NCI-H1930 (cell line): Measurements from ENCODE around the gene UGGT1.
"Not testable (repeated sequence)": the region's sequence is repeated elsewhere in the genome, so short reads cannot be mapped to it uniquely, and the experiment has no call there.

Experiments
- DNase-seq, 2 experiments: peaks; one replicate each; lab custom pipeline; 2025; lab: John Stamatoyannopoulos, UW

The UGGT1 gene

GRCh38 chr2:128115921-128116623, 25.1 kb downstream of the UGGT1 start:
- no peak for DNase-seq

GRCh38 chr2:128134573-128134972, 43.6 kb downstream of the UGGT1 start:
- no peak for DNase-seq

- DNase-seq: no peak
These were observed 46.2 kb downstream of the UGGT1 start for GRCh38 chr2:128137094-128137616.

GRCh38 chr2:128139624-128140023, 48.6 kb downstream of the UGGT1 start:
- DNase-seq: no peak

GRCh38 chr2:128145651-128146050, 54.7 kb downstream of the UGGT1 start:
- no peak for DNase-seq

- no peak for DNase-seq
These were observed 62.8 kb downstream of the UGGT1 start for GRCh38 chr2:128153786-128154185.

- DNase-seq: no peak
These were observed 63.2 kb downstream of the UGGT1 start for GRCh38 chr2:128154225-128154624.

- no peak for DNase-seq
These were observed 65.0 kb downstream of the UGGT1 start for GRCh38 chr2:128155970-128156369.

- no peak for DNase-seq
These were observed 65.8 kb downstream of the UGGT1 start for GRCh38 chr2:128156812-128157211.

- no peak for DNase-seq
These were observed 66.6 kb downstream of the UGGT1 start for GRCh38 chr2:128157644-128158043.

GRCh38 chr2:128158176-128158575, 67.2 kb downstream of the UGGT1 start:
- no peak for DNase-seq

- DNase-seq: no peak
These were observed 68.4 kb downstream of the UGGT1 start for GRCh38 chr2:128159437-128159836.

GRCh38 chr2:128160616-128161275, 69.7 kb downstream of the UGGT1 start:
- DNase-seq: no peak

GRCh38 chr2:128162266-128162665, 71.3 kb downstream of the UGGT1 start:
- DNase-seq: no peak

- no peak for DNase-seq
These were observed 73.3 kb downstream of the UGGT1 start for GRCh38 chr2:128164311-128164710.

- DNase-seq: no peak
These were observed 75.8 kb downstream of the UGGT1 start for GRCh38 chr2:128166746-128167353.

GRCh38 chr2:128169094-128169493, 78.1 kb downstream of the UGGT1 start:
- no peak for DNase-seq

- no peak for DNase-seq
These were observed 78.5 kb downstream of the UGGT1 start for GRCh38 chr2:128169497-128169896.

GRCh38 chr2:128169933-128170709, 79.1 kb downstream of the UGGT1 start:
- no peak for DNase-seq

- no peak for DNase-seq
These were observed 79.8 kb downstream of the UGGT1 start for GRCh38 chr2:128170776-128171175.

- no peak for DNase-seq
These were observed 81.2 kb downstream of the UGGT1 start for GRCh38 chr2:128172191-128172590.

GRCh38 chr2:128174067-128174466, 83.1 kb downstream of the UGGT1 start:
- not testable (repeated sequence) for DNase-seq
